Subcutaneous adipose tissue (tissue), 4 donors: ENCODE results near the gene DLST. TPM values are rescaled to one million over a fixed set of nuclear protein-coding genes. Genes with fewer than 3 reads are reported as not detected.

Source experiments
- total RNA-seq, 4 donors: library from RNA; depleted of rRNA; stranded (reverse); fragments of >200 nt; gene quantifications; one replicate each; pipeline ENCODE4 v1.1.0, GENCODE V29; 2016
- TF ChIP-seq, protein P1 (sequence below): fragments of 450-650 bp; IDR thresholded peaks from one replicate; pipeline ENCODE4 v1.5.1; 2016; ENCODE audit warnings: low read depth, mild to moderate bottlenecking, control low read depth, antibody characterized with exemption, moderate library complexity

Gene DLST
- total RNA-seq, 4 donors from 2014 or later: 91.8 to 152 (median 109) TPM

DNA sequence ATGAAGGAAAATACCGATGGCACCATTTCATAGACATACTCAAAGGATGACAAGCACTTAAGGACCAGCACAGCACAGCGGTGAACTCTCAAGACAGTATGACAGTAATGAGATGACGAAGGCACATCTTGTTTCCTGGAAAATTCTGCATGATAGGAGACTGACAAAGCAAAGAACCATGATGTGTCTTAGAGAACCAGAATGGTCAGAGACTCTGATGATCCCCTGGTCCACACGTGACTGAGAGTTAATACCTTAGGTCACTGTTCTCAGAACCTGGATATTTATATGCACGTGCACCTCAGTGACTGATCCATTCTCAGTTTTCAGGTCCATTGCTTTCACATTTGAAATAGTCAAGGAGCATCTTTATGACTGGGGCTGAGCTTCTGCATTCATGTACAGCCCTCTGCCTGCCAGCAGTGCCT is 41.1 kb upstream of the DLST start:
- TF ChIP-seq, protein P1, sequence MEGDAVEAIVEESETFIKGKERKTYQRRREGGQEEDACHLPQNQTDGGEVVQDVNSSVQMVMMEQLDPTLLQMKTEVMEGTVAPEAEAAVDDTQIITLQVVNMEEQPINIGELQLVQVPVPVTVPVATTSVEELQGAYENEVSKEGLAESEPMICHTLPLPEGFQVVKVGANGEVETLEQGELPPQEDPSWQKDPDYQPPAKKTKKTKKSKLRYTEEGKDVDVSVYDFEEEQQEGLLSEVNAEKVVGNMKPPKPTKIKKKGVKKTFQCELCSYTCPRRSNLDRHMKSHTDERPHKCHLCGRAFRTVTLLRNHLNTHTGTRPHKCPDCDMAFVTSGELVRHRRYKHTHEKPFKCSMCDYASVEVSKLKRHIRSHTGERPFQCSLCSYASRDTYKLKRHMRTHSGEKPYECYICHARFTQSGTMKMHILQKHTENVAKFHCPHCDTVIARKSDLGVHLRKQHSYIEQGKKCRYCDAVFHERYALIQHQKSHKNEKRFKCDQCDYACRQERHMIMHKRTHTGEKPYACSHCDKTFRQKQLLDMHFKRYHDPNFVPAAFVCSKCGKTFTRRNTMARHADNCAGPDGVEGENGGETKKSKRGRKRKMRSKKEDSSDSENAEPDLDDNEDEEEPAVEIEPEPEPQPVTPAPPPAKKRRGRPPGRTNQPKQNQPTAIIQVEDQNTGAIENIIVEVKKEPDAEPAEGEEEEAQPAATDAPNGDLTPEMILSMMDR: no peak

GRCh38 chr14:74841230-74842207 is 40.2 kb upstream of the DLST start:
- TF ChIP-seq, protein P1: no peak

DNA sequence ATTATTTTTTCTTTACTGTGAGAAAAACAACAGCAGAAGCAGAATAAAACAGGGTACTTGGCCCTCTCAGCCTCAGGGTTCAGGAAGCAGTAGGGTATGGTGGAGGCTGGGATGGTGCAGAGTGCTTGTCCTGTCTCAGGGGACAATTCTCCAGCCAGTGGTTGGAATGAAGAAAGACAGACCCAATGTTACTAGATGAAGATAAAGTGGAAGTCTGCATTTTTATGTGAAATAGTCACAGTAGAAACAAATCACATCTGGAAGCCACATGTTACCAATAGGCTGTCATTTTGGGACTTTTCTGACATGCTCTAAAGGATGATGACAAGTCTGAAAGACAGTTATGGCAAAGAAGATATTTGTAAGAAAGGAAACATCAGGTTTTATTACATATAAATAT is 38.1 kb upstream of the DLST start:
- TF ChIP-seq, protein P1: no peak

DNA sequence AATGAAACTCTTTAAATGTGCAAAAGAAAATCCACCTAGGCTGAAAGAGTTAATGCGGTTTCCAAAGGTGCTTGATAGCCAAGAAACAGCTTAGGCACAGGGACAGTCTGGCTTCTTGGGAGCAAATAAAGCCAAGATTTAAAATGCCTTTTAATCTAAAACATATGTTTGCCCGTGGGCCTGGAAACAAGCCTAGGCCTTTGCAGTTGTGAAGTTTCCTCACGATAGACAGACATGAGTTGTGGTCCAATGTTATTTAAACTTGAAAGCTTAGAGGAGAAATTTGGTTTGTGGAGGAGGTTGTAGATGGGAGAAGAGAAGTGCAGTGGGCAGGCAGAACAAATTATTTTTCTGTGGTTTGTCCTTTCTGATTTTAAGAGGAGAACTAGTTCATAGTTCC is 35.5 kb upstream of the DLST start:
- TF ChIP-seq, protein P1: no peak

- TF ChIP-seq, protein P1: no peak
These were observed 34.6 kb upstream of the DLST start for GRCh38 chr14:74846968-74847665.

GRCh38 chr14:74848768-74849167 is 32.9 kb upstream of the DLST start:
- TF ChIP-seq, protein P1: no peak

DNA sequence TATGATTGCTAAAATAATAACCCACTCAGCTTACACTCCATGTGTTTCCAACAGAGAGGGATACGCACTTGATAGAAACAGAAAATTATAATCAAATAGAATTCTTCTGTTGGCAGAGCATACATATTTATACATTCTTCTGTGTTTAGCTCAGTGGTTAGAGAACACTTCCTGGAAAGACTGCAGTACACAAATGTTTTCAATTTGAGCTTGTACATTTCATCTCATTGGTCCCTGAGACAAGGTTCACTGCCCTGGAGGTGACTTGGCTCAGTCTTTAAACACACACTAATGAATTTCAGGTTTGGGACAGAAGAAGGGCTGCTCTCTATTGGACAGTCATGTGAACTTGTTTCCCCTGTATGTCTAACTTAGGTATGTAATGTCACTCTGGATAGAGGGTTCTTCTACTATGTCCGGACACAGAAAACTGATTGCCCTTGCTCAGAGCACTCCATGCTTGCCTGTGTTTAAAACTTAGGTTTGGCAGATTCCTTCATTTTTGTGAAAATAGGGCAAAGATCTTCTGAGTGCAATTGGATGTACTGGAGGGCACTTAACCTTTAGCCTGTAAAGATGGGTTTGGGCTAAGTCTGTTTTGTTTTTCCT is 28.7 kb upstream of the DLST start:
- TF ChIP-seq, protein P1: no peak
